ENCODE results near the gene IGSF6. TPM values are rescaled to one million over a fixed set of nuclear protein-coding genes. Genes with fewer than 3 reads are reported as not detected.

The IGSF6 gene
- total and polyA plus RNA-seq, 2 of the 8 experiments (the other 6 are each of a cell fraction or from before 2014, with no cell fraction given), result not detected

- no peak overlapping the region for H2BK120ac ChIP-seq (replicated peaks; ENCODE audit: low read depth, low read length)
- no peak overlapping the region for H3K4me2 ChIP-seq (ENCODE audit: insufficient read depth in 1 of 2, low read depth in 2 of 2, low read length in 2 of 2)
- no peak overlapping the region for H4K8ac ChIP-seq (ENCODE audit: extremely low read depth, insufficient read depth, low read length)
- WGBS, 2 experiments (ENCODE audit: extremely low coverage in 1 of 2, insufficient coverage in 1 of 2, insufficient read length in 1 of 2, insufficient replicate concordance in 2 of 2, low coverage in 1 of 2, low lambda C conversion rate in 2 of 2, missing lambda C conversion rate in 1 of 2), result 95% methylated on average over 5 of the region's 5 CpGs; no CpG with 5 or more reads in 1 of the 2 experiments
- no peak overlapping the region for H3K14ac ChIP-seq (ENCODE audit: insufficient read length)
- H3K4me1 ChIP-seq (replicated peaks in 1 of 4; ENCODE audit: control insufficient read depth in 3 of 4, insufficient read depth in 4 of 4, low read length in 3 of 4), result peaks cover 0 to 2% (median 1%) of the 10 kb centered on the region in 4 experiments; a peak in 2 of 7 replicates
- no peak overlapping the region for H2BK15ac ChIP-seq (ENCODE audit: low read length)
- no peaks in the 10 kb centered on the region for H3K79me1 ChIP-seq (ENCODE audit: low read depth, low read length)
- no peak overlapping the region for H2AFZ ChIP-seq (ENCODE audit: low read length)
- no peak overlapping the region for H4K91ac ChIP-seq (replicated peaks; ENCODE audit: insufficient read length, low read length)
- no peaks in the 10 kb centered on the region for H4K20me1 ChIP-seq (replicated peaks in 1 of 2; ENCODE audit: control insufficient read depth in 1 of 2, insufficient read depth in 2 of 2, low read length in 2 of 2)
- no peak overlapping the region for H2BK12ac ChIP-seq (ENCODE audit: low read depth, low read length)
- no peak overlapping the region for H3K56ac ChIP-seq (replicated peaks; ENCODE audit: insufficient read length, low read depth, low read length)
- POLR2A ChIA-PET (ENCODE audit: partially characterized antibody), result interaction anchor here (0.6 kb wide), 1 partner anchor 45 kb away, joined by 5 read pairs; the partner anchor contains the start of gene IGSF6
- H2AK5ac ChIP-seq (ENCODE audit: low read depth, low read length), result no peak overlapping the region
- no peak overlapping the region for H3K4me3 ChIP-seq (ENCODE audit: extremely low read depth in 1 of 4, insufficient read depth in 2 of 4, low read depth in 3 of 4, low read length in 4 of 4)
- H3K23ac ChIP-seq (ENCODE audit: insufficient read length), result no peak overlapping the region
- no peaks in the 10 kb centered on the region for H3K79me2 ChIP-seq (ENCODE audit: control insufficient read depth in 1 of 2, insufficient read depth in 2 of 2, low read length in 2 of 2)
- no peak overlapping the region for H4K5ac ChIP-seq (ENCODE audit: insufficient read length, low read depth, low read length)
- no peak overlapping the region for H3K9ac ChIP-seq (replicated peaks in 1 of 4; ENCODE audit: extremely low read depth in 1 of 4, low read depth in 3 of 4, low read length in 3 of 4)
- H3K9me3 ChIP-seq (ENCODE audit: insufficient read depth in 2 of 2, low read depth in 1 of 2, low read length in 1 of 2), result no peaks in the 10 kb centered on the region
- H2BK5ac ChIP-seq (ENCODE audit: low read depth, low read length), result no peak overlapping the region
- no peak overlapping the region for H3K27ac ChIP-seq (ENCODE audit: low read depth, low read length)
- H3K18ac ChIP-seq (ENCODE audit: extremely low read depth, low read length), result no peak overlapping the region
- H3K23me2 ChIP-seq (ENCODE audit: low read depth, low read length), result no peaks in the 10 kb centered on the region
- no peak overlapping the region for H2BK20ac ChIP-seq (ENCODE audit: low read length)
- H3K27me3 ChIP-seq (replicated peaks in 1 of 4; ENCODE audit: control insufficient read depth in 3 of 4, extremely low read depth in 1 of 4, insufficient read depth in 3 of 4, low read length in 3 of 4), result no peaks in the 10 kb centered on the region
- CTCF ChIA-PET (ENCODE audit: partially characterized antibody), result interaction anchor here (0.6 to 9.9 kb wide), 4 partner anchors 13 to 113 kb away, joined by 5 to 93 read pairs (median 12); no protein-coding TSS in a partner anchor
- H3K4ac ChIP-seq (replicated peaks; ENCODE audit: insufficient read length, low read depth, low read length), result no peak overlapping the region
- DNase-seq (ENCODE audit: low read depth in 1 of 2, low spot score in 2 of 2), result no peak
- H3K36me3 ChIP-seq (ENCODE audit: control insufficient read depth in 2 of 4, insufficient read depth in 4 of 4, low read length in 3 of 4), result no peaks in the 10 kb centered on the region
- no peak for FAIRE-seq
- TF ChIP-seq EGR1 (IDR thresholded peaks at IDR 0.05; ENCODE audit: borderline replicate concordance, low read depth, low read length), result no peak
- TF ChIP-seq RXRA (IDR thresholded peaks at IDR 0.05; ENCODE audit: insufficient read depth, low read depth, low read length), result no peak
- no peak for TF ChIP-seq POLR2A (IDR thresholded peaks at IDR 0.05; ENCODE audit: control extremely low read depth in 1 of 2, low read depth in 2 of 2, low read length in 2 of 2)
- no peak for TF ChIP-seq KDM4A (IDR thresholded peaks at IDR 0.05; ENCODE audit: low read depth, low read length, severe bottlenecking)
- TF ChIP-seq HDAC6 (IDR thresholded peaks at IDR 0.05; ENCODE audit: low read depth, low read length), result no peak
- no peak for TF ChIP-seq TBP (IDR thresholded peaks at IDR 0.05; ENCODE audit: low read depth, low read length)
- no peak for TF ChIP-seq EP300 (IDR thresholded peaks at IDR 0.05; ENCODE audit: borderline replicate concordance in 1 of 2, low read depth in 2 of 2, low read length in 2 of 2)
- TF ChIP-seq NANOG (IDR thresholded peaks at IDR 0.05; ENCODE audit: insufficient read depth, low read depth, low read length, poor library complexity, severe bottlenecking), result no peak
- TF ChIP-seq CBX8 (IDR thresholded peaks at IDR 0.05; ENCODE audit: borderline replicate concordance, low read depth, low read length), result no peak
These were observed 44.6 kb upstream of the IGSF6 start for GRCh38 chr16:21697032-21697431.
